Measurements from ENCODE around the gene BCAS2. TPM values are rescaled to one million over a fixed set of nuclear protein-coding genes. Genes with fewer than 3 reads are reported as not detected.

Gene BCAS2
- total RNA-seq, 1 donor, result 12.4 TPM

Other genes with a start within 250 kb of the BCAS2 start
- 38.8 TPM for gene TRIM33, start 70.4 kb downstream of the BCAS2 start, total RNA-seq
- gene DENND2C, start 88.4 kb upstream of the BCAS2 start, total RNA-seq, result under 0.01 TPM
- not detected for gene AMPD1, start 113.9 kb upstream of the BCAS2 start, total RNA-seq
- gene NRAS, start 135.2 kb upstream of the BCAS2 start, total RNA-seq, result 25.6 TPM
- gene CSDE1, start 176.4 kb upstream of the BCAS2 start, total RNA-seq, result 383 TPM
- 40.1 TPM for gene SIKE1, start 199.1 kb upstream of the BCAS2 start, total RNA-seq